HTERT RPE-1 (cell line): Measurements from ENCODE around the gene TRABD.
"Not testable (repeated sequence)": the region's sequence is repeated elsewhere in the genome, so short reads cannot be mapped to it uniquely, and the experiment has no call there.

Source experiments
- in situ Hi-C: fragments of 300-500 bp; cut with MboI; formaldehyde crosslinking; loops from 4 replicates; pipeline ENCODE4 v1.14.3; 2020; ENCODE audit warnings: low sequenced_read_pairs

The TRABD gene, protein sequence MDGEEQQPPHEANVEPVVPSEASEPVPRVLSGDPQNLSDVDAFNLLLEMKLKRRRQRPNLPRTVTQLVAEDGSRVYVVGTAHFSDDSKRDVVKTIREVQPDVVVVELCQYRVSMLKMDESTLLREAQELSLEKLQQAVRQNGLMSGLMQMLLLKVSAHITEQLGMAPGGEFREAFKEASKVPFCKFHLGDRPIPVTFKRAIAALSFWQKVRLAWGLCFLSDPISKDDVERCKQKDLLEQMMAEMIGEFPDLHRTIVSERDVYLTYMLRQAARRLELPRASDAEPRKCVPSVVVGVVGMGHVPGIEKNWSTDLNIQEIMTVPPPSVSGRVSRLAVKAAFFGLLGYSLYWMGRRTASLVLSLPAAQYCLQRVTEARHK

DNA sequence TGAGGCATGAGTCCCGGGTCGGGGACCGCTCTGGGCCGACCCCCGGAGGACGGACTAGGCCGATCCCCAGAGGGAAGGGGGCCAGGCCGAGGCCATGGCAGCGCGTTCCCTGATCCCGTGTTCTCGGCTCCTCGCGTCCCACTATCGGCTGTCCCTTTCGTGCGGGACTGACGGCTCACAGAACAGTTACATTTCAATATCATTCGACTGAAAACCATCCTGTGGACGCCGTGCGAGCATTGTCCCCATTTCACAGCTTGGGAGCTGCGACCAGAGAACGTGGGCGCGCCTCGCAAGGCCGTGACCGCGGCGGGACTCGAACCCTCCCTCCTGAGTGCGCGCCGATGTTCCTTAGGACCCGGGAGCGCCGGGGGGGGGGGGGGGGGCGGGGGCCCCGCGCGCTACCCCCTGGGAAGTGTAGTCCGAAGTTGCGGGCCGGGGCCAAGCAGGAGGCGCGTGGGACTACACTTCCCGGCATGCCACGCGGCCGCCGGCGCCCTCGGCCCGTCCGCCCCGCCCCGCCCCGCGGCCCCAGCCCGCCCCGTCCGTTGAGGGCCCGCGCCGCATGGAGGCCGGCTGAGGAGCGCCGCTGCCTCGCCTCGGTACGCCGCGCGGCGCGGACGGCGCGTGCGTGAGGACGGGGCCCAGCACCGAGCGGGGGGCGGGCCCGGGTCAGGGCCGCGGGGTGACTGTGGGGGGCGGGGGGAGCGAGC, at the start of gene TRABD:
Gene TRABD, plus strand, starts transcription at position 539 of the 713 bp plus-strand sequence. CDS start 7,148 bp downstream, outside the sequence.
- in situ Hi-C loops, result no loop called here

DNA sequence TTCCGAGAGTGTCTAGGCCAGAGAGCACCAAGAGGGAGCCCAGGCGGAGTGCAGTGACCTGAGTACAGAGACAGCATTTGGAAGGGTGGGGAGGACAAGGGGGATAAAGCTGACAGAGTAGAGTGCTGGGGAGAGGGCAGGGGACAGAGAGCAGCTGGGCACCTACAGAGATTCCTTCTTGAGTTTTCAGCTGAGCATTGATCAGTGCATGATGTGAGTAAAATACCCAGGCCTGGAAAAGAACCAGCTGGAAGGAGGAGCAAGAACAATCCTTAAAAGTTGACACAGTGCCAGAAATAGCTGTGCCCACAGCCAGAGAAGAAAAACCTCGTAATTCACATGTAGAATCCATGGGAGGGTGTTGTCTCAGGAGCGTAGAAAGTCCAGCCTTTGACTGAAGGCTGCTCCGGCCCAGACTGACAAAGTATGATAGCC, 49.1 kb upstream of the TRABD start:
- in situ Hi-C loops, result no loop called here

DNA sequence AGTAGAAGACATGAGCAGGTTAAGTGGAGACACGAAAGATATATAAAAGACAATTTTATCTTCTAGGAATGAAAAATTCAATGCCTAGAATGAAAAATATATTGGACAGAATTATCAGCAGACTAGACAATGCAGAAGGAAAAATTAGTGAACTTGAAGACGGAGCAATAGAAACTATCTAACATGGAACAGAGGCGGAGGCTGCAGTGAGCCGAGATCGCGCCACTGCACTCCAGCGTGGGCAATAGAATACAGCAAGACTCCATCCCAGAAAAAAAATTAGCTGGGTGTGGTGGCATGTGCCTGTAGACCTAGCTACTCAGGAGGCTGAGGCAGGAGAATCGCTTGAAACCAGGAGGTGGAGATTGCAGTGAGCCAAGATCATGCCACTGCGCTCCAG, 48.4 kb upstream of the TRABD start:
- in situ Hi-C loops, result not testable (repeated sequence)

DNA sequence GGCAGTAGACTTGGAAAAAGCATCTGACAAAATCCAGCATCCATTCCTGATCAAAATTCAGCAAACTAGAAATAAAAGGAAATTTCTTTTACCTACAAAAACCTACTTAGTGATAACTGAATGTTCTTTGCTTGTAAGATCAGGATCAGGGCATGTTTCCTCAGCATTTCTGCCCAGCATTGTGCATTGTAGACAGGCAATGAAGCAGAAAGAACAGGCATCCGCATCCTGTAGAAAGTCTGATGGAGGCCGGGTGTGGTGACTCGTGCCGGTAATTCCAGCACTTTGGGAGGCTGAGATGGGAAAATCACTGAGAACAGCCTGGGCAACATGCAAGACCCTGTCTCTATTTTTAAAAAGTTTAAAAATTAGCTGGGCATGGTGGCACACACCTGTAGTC, 47.7 kb upstream of the TRABD start:
- in situ Hi-C loops, result no loop called here

DNA sequence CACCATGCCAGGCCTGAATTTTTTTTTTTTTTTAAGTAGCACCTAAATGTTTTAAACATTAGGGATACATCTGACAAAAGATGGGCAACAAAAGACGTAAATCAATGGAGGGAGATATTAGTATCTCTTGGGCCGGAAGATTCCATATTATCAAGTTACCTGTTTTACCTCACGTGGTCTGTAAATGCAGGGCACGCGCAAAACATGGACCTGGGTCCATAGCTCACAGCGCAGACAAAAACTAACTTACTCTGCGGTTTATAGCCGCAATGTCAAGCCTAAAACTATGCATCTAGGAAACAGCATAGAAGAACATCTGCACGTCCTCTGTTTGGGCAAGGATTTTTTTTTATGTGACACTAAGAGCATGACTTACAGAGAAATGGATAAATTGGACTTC, 46.7 kb upstream of the TRABD start:
- in situ Hi-C loops, result no loop called here

DNA sequence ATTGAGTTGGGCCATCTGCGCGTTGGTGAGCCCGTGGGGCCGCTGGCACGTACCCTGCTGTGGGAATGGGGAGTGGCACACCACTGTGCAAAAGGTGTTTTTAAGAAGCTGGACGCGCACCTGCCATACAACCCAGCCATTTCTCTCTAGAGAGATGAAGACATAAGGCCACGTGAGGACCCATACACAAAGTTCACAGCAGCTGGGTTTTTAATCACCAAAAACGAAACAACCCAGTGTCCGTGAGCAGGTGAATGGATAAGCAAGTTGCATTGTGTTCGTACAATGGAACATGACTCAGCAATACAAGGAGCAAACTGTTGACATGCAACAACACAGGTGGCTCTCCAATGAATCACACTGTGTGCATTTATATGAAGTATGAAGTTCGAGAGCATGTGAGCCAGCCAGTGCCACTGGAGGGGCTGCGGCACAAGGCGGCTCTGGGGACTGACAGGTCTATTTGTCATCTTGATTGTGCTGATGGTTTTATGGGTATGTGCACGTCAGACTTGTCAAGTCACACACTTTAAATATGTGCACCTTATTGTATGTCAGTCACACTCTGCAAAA, 45.8 kb upstream of the TRABD start:
- in situ Hi-C loops, result no loop called here

DNA sequence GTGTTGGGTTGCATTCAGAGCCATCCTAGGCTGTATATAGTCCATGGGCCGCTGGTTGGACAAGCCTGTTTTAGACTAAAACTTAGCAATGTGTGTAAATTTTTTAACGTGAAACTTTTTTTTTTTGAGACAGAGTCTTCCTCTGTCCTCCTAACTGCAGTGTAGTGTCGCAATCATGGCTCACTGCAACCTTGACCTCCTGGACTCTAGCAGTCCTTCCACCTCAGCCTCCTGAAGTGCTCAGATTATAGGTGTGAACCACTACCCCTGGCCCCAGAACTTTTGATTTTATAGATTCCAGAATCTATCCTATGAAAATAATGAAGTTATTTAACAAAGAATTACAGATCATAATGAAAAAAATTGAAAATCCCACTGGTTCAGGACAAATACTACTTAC, 45.1 kb upstream of the TRABD start:
- in situ Hi-C loops, result no loop called here

DNA sequence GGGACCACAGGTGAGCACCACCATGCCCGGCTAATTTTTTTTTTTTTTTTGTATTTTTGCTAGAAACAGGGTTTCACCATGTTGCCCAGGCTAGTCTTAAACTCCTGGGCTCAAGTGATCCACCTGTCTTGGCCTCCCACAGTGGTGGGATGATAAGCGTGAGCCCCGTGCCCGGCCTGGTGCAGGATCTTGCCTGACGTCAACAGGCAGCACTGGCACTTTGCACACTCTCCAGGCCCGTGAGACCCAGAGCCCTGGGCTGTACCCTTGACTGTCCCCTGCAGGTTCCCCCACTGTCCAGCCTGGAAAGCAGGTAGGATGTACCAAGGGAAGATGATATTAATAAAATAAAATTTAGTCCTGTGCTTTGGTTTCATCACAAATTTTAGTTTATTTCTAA, 44.3 kb upstream of the TRABD start:
- in situ Hi-C loops, result no loop called here

DNA sequence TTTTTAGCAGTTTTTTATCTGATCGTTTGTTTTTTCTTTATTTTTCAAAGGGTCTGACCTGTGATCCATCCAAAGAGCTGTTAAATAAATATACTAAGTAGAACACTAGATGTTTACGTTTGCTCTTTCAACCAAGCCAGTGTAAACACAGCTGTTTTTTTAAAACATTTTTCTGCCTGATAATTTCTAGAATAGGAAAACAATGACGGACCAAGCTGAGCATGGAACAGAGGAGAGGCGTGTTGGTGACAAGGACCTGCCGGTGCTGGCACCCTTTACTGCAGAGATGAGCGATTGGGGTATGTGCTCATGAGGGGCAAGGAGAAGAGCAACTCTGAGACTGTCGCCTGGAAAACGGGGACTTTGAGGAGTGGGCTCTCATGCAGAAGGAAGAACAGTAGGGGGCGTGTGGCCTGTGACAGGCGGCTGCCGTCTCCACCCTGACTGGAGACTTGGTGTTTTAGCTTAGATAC, 43.8 kb upstream of the TRABD start:
- in situ Hi-C loops, result no loop called here

DNA sequence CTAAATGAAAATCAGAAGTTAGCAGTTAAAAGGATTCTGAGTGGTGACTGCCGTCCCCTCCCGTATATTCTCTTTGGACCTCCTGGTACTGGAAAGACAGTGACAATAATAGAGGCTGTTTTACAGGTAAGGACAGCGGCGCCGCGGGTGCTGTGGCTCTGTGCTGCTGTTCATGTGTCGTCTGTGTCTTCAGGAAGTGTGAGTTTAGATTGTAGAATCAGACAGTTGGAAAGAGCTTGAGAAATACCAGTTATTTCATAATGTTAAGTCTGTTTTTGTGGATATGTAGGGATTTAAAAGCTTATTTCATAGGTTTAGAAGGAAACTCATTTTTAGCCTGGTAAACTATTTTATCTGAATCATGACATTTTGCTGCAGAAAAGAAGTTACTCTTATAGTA, 42.6 kb upstream of the TRABD start:
- in situ Hi-C loops, result no loop called here

DNA sequence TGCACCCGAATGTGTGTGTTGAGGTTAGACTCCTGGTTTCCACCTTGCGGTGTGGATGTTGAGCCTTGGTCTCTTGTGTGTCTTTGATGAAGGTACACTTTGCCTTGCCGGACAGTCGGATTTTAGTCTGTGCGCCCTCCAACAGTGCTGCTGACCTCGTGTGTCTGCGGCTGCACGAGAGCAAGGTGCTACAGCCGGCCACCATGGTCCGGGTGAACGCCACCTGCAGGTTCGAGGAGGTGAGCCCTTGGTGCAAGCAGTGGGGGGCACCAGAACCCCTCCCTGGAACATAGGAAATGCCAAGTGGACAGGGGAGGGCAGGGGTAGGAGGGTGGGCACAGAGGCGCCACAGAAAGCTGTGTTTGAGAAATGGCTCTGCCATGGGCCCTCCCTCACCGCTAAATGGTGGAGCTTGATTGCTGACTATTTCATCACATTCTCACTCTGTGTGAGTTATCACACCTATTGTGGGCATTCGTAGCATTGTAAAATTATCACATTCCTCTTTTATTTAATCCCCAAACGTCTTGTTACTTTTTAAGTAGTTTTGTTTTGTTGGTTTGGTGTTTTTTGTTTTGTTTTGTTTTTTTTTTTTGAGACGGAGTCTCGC, 41.6 kb upstream of the TRABD start:
- in situ Hi-C loops, result no loop called here

DNA sequence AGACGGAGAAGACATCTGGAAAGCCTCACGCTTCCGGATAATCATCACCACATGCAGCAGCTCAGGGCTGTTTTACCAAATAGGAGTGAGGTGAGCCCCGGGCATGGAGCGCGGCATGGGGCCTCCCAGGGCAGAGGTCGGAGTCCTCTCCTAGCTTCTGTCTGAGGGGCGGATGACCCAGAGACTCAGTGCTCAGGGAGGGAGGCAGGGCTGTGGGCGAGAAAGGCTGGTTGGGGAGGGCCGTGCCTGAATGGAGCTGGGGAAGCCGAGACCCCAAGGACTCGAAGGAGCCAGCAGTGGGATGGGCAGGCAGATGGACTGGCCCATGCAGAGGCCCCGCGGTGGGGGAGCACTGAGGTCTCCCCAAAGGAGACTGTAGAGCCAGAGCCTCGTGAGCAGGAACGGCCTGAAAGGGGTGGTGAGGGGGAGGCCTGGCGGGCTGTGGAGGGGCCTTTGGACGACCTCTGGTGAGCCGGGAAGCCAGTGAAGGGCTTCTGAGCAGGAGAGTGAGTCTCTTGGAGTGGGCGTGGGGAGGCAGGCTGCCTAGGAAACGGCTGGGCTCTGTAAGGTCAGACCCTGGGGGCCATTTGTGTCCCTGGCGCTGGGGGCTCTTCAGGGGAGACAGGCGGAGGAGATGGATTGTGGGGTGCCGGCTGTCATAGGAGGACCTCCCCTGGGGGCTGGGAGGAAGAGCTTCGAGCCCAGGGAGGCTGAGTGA, 39.8 kb upstream of the TRABD start:
- in situ Hi-C loops, result no loop called here

DNA sequence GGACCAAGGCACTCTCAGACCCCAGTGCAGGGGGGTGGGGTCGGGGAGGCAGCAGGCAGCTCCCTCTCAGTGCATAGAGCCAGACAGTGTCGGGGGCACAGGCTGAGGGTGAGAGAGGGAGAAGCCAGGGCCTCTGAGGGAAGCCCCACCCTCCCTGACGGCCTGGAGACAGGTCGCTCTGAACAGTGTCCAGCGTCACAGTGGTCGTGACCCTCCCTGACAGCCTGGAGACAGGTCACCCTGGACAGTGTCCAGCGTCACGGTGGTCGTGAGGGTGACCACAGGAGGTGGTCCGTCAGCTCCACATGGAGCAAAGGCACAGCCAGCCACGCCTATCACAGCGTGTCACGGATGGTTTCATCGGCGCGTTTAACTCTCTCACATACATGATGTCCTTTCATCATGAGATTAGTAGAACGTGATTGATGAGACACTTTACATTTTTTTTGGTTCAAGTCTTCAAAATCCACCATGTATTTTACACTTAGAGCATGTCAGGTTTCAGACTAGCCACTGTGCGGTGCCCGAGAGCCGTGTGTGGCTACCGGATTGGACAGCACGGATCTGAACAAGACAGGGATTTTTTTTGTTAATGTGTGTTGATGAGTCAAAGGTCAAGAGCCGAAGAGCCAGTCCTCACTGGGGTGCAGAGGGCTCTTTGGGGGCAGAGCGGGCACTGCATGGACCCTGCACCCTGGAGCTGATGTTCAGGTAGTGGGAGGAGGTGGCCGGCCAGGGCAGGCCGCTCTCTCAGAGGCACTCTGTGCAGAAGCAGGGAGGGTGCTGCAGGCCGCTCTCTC, 39.1 kb upstream of the TRABD start:
- in situ Hi-C loops, result no loop called here

DNA sequence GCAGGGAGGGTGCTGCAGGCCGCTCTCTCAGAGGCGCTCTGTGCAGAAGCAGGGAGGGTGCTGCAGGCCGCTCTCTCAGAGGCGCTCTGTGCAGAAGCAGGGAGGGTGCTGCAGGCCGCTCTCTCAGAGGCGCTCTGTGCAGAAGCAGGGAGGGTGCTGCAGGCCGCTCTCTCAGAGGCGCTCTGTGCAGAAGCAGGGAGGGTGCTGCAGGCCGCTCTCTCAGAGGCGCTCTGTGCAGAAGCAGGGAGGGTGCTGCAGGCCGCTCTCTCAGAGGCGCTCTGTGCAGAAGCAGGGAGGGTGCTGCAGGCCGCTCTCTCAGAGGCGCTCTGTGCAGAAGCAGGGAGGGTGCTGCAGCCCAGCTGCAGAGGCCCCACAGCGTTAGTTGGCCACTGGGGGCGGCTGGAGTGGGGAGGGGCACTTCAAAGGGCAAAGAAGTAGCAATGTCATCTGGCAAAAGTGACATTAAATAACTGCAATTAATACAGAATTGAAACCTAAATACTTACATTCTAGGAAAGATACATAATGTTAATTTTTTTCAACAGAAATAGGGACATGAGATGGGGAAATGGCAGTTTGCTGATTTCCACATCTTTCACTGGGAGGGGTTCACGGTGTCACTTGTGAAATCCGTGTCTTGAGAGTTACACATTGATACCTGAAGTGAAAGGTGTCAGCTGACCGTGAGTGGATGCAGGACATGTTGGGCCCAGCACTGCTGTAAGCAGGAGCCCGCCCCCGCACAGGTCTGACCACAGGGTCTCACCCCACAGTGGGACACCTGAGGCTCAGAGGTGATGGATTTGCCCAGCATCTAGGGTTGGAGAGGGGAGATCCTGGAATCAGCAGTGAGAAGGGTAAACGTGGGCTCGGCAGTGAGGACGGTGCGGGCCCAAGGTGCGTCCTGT, 38.2 kb upstream of the TRABD start:
- in situ Hi-C loops, result not testable (repeated sequence)

DNA sequence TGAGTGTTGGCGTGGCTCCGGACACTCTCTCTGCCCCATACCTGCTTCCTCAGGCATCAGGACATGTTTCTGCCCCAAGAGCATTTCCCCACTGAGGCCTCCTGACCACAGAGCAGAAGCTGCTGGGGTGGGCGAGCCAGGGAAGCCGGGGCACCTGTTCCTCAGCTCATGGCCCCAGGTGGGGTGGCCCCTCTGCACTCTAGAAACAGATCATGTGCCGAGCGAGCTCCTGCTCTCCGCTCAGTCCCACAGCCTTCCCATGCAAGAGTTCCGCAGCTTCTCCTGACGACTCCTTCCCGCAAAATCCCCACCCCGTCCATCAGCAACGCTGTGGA, 37.6 kb upstream of the TRABD start:
- in situ Hi-C loops, result no loop called here

DNA sequence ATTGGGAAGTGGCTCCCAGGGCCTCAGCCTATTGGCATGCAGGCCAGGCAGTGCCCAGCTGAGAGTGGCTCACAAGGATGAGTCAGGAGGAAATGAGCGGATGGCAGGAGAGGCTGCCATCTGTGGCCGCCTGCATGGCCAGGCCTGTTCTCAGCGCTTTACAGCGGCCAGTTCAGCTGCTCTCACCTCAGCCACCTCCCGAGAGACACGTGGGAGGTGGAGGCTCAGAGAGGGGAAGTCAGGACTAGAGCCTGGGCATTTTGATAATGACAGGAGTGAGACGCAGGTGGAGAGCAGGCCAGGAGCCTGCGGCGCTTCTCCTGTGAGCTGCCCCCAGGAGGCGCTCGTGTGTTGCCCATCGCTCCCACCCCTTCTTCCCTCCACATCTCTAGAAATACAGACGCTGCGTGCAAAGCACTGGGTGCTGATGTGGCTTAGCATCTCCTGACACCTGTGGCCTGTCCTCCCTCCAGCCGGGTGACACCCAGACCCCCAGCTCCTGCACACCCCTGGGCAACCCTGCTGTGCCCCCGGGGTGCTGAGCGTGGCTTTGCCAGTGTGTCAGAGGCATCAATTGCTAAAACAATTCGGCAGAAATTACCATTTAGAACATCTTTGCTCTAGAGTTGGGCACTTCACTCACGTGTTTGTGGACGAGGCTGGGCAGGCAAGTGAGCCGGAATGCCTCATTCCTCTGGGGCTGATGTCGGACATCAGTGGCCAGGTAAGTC, 36.6 kb upstream of the TRABD start:
- in situ Hi-C loops, result no loop called here

DNA sequence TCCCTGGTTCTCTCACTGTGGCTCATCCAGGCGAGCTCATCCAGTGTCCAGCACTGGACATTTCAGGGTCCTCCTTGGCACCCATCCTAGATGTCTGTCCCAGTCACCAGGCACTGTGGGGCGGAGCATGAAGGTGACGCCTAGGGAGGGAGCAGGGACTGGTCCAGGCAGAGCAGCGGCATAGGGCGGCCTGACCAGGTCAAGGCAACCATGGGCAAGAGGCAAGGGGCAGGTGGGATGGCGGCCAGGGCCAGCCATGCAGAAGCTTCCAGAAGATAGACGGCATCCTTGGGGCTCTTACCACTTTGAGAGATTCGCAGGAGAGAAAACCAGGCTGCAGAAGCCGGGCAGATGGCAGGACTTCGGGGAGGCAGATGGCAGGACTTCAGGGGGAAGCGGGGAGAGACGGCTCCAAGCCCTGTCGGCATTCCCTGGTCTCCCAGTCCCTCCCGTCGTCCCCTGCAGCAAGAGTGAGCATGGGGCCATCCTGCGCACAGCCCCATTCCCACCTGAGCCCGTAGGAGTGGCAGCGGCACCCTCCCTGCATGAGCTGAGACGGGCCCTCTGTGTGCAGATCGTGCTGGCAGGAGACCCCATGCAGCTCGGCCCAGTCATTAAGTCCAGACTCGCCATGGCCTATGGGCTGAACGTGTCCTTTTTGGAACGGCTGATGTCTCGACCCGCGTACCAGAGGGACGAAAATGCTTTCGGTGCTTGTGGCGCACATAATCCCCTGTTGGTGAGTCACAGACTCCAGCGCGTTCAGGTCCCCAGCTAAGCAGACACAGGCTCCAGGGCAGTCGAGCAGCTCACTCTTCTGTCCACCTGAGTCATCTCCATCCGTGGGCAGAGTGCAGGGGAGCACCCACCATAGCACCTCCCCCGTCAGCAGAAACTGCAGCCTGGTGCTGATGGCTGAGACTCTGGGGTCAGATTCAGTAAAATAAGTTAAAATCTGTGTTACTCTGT, 35.3 kb upstream of the TRABD start:
- in situ Hi-C loops, result no loop called here
